ENCODE measurements around the gene CTNNBIP1.
"Not testable (repeated sequence)": the region's sequence is repeated elsewhere in the genome, so short reads cannot be mapped to it uniquely, and the experiment has no call there.

CTNNBIP1 gene

GRCh38 chr1:9803003-9803918, 106.8 kb downstream of the CTNNBIP1 start:
- not testable (repeated sequence) for DNase-seq (ENCODE audit: low spot score)

GRCh38 chr1:9801909-9802308, 108.2 kb downstream of the CTNNBIP1 start:
- DNase-seq (ENCODE audit: low spot score) = no peak
